GM18858 (cell line): ENCODE data around the gene SGCD.

Experiments used
- ATAC-seq: cut with Tn5 transposase; IDR thresholded peaks from one replicate; pipeline ENCODE4 v1.9.1; 2021; ENCODE audit not compliant: unreplicated experiment

SGCD gene

DNA sequence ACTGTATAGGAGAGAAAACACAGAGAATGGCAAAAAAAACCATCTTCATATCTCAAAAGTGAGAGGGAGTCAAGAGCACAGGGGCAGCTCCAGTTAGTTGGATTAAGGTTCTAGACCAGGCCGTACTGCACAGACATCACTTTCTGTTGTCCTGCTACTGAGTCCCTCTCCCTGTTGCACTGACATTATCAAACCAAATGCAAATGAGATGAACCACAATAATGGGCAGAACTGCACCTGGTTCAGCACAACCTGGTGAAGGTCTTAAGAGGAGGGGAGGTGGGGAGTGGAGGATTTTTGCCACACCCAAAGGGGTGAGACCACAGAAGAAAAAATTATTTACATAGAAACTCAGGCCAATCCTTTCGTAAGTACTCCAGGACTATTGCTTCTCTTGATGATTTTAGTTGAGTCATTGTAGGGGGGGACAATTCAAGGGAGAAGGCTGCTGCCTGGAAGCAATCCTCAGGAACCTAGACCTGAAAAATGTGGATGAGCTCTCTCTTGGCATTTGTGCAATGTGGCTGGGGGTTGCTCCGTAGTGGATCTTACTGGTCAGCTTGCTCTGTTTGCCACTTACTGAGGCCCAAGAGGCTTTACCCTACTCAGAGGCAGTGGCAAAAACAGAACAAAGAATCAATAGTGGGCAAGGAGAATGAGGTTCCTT lies 428.6 kb downstream of the SGCD start:
- ATAC-seq = no peak

DNA sequence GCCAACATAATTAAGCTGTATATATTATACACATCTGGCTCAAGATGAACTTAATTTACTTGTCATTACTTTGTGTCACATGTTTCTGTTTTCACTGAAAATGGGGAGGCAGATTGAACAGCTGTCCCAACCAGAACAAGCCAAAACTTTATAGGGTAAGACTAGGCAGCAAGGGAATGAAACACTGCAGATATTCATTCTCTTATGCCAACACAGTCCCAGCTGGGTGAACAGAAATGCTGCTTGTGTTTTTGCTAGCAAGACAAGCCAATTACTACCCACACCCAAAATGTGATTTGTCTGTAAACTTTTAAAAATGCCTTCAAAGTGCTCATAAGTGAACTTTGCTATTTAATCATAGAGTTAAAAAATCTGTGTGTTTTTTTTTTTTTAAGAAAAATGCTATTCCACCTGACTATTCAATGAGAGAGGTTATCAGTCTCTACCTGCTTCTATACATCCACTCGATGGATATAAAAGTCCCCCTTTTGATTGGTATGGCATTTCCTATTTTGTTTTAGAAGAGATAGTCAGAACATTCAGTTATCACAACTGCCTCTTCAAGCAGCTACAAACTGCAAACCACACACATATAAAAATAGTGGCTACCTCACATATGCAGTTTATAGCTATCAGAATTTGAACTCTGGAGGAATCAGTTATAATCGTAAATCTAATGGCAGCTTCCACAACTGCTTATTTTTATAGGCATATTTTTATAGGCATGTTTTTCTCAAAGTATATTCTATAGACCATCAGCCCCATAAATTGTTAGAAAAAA lies 431.2 kb downstream of the SGCD start:
- no peak for ATAC-seq

DNA sequence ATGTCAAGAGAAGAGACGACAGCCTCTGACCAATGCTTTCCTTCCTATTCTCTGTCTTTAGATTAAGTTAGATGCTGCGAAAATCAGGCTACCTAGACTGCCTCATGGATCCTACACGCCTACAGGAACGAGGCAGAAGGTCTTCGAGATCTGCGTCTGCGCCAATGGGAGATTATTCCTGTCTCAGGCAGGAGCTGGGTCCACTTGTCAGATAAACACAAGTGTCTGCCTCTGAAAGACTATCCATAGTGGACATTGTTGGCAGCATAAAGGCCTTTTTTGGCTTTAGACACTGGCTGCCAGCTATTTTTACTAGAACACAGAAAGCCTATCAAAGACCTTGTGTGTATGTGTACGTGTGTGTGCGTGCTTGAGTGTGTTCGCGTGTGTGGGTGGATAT lies 432.2 kb downstream of the SGCD start:
- ATAC-seq = no peak

DNA sequence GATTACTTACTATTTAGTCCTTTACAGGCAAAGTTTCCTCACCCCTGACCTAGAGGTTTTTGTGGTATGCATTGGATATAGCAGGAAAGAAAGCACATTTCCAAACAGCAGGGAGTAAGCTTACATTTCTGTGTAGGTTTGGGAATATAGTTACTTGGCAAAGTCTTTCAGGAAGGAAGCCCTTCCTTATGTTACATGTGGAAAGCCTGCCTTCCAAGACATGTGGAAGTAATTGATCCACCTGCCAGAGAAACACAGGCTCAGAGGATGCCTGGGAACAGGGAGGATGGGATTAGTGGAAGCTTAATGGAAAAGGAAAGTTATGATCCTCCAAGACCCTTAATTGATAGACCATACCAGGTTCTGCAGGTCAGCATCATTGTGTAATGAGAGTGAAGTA lies 435.8 kb downstream of the SGCD start:
- no peak for ATAC-seq

DNA sequence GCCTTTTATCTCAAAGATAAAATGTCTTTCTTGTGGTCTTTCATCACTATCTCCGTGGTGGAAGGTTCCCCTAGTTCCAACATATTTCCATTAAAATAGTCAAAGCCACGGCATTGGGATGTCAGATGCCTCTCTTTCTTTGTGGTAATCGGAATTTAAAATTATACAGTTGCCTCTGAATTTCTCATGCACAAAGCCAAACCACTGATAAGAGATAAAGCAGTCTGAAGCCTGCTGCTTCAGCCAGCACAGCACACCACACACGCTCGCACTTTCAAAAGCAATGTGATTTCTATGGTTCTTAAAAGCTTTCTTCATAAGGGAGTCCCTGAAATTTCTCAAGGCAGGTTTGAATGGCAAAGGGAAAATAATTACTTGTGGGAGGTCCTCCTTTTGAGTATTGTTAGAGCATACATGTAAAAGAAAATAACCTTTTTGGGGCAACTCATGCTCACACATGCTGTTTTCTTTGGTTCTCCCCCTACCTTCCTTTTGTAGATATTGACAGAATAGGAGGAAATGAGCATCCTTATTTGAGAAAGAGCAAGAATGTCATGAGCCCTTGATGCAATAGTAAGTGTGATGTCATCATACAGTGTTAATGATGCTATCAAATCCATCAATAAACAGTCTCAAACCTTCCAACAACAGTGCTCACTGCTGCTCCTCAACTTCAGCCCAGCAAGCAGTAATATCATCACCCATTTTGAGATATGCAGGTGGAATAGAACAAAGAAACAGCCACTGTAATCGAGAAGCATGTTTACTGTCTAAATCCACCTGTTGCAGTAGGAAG lies 437.4 kb downstream of the SGCD start:
- no peak for ATAC-seq

DNA sequence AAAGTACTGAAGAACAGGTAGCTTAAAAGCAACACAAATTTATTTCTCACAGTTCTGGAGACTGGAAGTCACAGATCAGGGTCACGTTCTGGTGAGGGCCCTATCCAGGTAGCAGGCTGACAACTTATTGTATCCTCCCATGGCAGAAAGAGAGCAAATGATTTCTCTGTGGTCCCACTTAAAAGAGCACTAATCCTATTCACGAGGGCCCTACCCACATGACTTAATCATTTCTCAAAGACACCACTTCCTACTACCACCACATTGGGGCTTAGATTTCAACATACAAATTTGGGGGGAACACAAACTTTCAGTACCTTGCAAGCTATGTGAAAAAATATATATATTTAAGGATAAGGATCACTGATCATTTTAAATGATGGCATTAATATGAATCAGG lies 447.3 kb downstream of the SGCD start:
- no peak for ATAC-seq

DNA sequence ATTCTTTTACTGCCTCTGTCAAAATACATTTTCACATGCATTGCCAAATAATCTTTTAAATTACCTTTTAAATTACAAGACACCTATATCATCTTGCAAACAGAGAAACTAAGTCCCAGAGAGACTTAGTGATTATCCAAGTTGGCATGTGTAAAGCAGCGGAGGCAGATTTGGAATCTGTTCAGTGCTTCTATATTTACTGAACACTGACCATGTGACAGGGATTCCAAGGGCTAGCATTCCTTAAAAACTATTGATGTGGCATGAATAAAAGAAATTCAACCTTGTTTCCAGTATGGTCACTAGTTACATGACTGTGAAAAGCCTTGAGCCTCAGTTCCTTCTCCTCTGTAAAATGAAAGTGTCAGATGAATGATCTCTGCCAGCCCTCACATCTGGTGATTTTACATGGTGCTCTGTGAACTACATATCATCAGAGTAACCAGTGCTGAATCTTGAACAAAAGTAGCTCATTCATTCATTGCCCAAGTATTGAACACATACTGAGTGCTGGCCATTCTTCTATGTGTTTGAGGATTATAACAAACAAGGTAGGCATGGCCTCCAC lies 451.3 kb downstream of the SGCD start:
- ATAC-seq = no peak

DNA sequence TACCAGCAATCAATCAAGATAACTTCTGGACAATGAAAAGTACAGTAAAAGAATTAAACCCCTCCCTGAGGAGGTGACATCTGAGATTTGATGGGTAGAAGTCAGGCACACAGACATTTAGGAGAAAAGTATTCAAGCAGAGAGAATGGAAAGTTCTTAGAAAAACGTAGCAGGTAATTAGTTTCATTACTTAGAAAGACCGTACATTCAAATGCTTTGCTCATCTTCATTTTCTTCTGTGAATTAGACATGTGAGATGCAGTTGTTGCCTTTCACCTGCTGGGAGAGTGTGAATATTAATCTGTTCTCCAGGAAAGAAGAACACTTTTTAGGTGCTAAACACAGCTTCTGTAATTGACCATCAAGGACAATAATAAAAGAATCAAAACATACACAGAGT lies 451.8 kb downstream of the SGCD start:
- no peak for ATAC-seq

DNA sequence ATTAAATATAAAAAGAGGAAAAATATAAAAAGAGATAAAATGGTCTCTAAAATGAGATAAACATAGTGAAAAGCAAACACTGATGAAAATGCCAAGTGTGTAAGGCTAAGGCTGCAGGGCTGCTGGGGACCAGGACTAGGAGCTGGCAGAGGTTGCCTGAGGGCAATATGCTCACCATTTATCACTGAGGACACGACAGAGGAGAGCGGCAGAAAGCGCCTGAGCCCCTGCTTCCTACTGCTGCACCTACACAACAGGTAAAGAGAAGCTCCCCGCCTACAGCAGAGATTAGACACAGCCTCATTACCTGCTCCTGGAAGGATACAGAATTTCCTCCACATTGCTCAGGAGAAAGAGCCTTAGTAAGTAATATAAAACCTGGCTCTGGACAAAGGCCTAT lies 452.5 kb downstream of the SGCD start:
- no peak for ATAC-seq

DNA sequence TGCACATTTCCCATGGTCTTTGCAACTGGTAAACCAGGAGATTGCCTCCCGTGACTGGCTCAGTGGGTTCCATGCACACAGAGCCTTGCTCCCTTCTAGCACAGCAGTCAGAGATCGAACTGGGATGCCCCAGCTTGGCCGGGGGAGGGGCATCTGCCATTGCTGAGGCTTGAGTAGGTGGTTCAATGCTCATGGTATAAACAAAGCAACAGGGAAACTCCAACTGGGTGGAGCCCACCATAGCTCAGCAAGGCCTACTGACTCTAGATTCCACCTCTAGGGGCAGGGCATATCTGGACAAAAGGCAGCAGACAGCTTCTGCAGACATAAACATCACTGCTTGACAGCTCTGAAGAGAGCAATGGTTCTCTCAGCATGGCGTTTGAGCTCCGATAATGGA lies 456.1 kb downstream of the SGCD start:
- ATAC-seq = no peak

DNA sequence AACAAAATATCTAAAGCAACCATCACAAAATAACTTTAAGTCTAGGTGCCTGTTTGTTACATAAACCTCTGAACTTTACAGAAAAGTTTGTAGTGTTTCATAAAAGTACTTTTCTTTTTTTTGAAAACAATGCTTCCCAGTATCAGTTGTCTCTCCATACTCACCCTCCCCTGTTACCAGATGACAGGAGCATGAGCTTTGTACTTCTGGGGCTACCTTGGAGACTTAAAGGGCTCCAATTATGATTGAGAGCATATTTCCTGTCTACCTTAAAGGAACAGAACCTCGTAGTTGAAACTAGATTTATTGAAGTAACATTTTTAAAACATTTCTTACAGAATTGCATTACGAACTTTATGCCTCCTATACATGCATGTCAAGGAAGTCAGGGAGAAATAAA lies 467.7 kb downstream of the SGCD start:
- no peak for ATAC-seq

DNA sequence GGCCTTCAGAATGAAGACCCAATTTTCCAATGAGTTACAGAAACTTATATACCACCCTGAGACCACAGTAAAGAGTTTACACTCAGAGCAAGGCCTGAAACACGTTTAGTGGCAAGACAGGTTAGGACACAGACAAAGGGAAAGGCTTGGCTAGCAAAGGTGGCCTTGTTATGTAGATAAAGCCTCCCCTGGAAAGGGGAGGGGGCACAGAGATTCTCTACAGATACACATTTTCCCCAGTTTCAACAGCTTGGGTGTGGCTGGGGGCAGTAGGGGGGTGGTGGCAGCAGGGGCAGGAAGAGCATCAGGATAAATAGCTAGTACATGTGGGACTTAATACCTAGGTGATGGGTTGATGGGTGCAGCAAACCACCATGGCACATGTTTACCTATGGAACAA lies 471.2 kb downstream of the SGCD start:
- no peak for ATAC-seq

DNA sequence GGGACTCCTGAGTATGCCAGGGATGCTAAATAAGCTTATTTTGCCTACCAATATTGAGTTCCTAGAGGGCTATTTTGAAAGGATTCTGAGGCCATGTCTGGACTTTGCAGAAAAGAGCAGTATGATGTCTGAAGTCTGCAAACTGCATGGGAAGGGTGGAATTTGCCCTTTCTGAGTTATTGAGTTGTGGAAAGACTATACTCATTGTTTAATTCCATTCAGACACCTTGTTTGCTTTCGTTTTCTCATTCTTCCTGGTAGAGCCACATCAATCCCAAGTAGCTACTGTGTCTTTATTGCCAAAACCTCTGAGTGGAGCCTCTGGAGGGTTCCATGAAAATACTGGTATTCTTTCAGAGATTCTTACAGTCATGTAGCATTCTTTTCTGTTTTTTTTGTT lies 472.2 kb downstream of the SGCD start:
- no peak for ATAC-seq

DNA sequence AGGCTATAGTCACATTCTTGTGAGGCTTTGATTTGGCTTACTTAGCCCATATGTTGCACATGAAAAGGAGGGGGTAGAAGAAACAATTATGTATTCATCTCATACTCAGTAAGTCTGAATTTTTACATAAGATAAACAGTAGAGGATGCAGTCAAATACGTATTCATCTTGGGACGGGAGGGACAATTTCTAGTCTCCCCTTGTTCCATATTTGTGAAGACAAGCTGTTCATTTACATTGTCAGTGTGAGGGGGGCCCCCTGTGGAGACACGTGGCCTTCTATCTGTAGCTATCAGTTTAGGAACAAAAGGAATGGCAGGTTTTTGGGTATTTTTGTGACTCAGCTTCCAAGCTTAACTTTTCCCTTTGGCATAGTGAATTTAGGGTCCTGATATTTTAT lies 474.0 kb downstream of the SGCD start:
- ATAC-seq = no peak

DNA sequence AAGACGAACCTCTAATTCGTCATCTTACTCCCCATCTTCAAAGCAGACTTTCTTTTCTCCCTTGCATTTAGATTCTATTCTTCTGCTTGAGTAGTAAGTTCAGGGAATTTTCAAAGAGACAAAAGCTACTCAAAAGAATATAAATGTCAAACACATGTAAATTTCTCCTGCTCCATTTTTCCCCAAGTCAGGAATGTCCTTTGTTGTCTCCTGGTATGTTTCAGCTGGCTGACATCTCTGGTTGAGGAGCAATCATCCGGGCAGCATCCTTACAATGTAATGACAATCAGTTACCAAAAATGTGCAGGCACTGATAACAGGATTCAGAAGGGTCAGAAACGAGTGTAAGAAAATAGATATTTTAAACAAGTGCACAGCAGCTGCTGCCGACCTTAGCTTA lies 475.5 kb downstream of the SGCD start:
- no peak for ATAC-seq

DNA sequence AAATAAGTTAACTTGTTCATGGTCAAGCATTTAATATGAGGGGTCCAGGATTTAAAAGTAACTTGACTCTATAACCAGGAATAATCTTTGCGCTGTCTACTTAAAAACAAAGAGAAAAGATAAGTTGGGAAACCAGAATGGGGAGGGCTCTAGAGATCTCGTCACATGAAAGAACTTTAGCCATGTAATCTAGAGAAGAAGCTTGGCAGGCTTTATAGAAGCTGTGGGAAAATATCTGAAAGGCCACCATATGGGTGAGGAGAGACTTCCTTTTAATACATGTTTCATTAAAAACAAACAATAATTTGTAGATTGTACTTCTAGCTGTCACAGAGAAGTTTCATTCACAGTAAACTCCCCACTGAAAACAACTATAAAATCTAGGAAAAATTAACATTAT lies 476.4 kb downstream of the SGCD start:
- no peak for ATAC-seq

DNA sequence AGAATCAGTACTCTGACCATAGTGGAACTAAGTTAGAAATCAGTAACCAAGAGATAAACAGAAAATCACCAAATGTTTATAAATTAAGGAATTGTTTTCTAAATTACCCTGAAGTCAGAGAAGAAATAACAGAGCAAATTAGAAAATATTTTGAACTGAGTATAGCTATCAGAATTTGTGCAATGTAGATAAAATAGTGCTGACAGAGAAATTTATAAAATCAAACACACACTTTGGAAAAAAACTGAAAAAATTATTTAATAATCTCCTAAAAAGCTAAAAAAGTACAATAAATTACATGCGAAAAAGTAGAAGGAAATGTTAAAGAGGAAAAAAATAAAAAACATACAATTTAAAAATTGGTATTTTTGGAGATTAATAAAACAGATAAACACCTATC lies 486.0 kb downstream of the SGCD start:
- no peak for ATAC-seq

DNA sequence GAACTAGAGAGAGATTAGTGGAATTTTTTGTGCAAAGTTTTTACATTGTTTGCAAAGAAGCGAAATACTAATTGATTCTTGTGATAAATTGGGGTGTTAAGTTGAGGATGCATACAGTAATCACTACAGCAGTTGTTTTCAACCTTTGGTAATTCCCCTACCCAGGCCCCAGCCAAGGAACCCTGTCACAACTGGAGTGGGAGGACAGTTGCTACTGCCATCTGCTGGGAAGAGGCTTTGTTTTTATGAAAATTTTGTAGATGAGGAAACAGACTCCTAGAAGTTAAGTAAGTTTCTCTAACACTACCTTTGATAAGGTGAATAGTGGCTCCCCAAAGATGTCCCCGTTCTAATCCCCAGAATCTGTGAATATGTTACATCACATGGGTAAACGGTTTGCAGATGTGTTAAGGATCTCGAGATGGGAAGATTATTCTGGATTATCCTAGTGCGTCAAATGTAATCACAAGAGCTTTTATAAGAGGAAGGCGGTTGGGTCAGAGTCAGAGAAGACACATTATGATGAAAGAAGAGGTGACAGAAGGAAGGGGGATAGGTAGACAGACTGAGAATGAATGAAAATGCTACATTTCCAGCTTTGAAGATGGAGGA lies 489.1 kb downstream of the SGCD start:
- peak; percentile 46 for ATAC-seq
